ENCODE results near the gene ZNF764.
"Not testable (repeated sequence)": the region's sequence is repeated elsewhere in the genome, so short reads cannot be mapped to it uniquely, and the experiment has no call there.

The ZNF764 gene

DNA sequence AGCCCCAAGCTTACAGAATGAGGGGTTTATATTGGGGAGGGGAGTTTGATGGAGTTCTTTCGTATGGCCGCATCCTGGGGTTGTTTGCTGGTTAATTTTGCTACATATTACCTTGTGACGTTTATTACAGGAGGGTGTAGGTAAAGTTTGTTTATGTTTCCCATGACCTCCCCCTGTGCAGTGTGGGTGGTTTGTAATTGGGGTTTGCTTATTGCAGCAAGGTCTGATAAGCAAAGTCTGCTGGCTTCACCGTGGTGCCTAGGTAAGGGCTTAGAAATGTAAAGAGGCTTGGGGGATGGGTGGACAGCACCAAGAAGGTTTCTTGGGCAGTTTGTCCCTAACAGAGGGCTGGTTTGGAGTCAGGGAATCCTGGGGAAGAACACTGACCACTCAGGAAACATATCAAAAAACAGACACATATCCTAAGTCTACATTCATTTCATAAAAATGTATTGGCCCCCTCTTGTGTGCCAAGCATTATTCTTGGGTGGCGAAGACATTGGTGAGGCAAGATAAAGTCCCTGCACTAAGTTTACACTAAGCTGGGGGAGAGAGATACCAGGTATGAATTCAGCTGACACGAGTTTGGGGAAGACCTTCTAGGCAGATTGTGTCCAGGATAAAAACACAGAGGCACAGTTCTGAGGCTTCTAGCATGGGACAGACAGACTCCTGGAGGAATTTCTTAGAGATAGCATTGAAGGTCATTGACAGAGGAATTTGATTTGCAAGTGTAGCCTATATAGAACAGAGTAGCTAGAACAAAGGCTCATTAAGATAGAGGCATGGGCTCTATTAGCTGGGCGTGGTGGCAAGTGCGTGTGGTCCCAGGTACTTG, 9.5 kb downstream of the ZNF764 start:
- CTCF ChIA-PET = interaction anchor here (1.1 to 2.3 kb wide), 3 partner anchors 8 to 82 kb away, joined by 3 to 17 read pairs (median 3); no protein-coding TSS in a partner anchor
- TF ChIP-seq CTCF (IDR thresholded peaks at IDR 0.05; ENCODE audit: insufficient read depth, low read length, missing control alignments) = no peak
- no peak for DNase-seq (ENCODE audit: low read depth, low spot score)
- H3K4me3 ChIP-seq (ENCODE audit: low read depth, low read length) = no peak overlapping the region
- POLR2A ChIA-PET = no interaction called here

- TF ChIP-seq CTCF (IDR thresholded peaks at IDR 0.05; ENCODE audit: insufficient read depth, low read length, missing control alignments) = no peak
- no peak for DNase-seq (ENCODE audit: low read depth, low spot score)
- CTCF ChIA-PET = interaction anchor here (1.6 to 1.7 kb wide), 2 partner anchors 9 to 11 kb away, joined by 4 to 6 read pairs; partner anchors contain the start of gene ZNF747
Observed at GRCh38 chr16:30546115-30546514, 12.1 kb downstream of the ZNF764 start.

GRCh38 chr16:30543067-30543466, 15.1 kb downstream of the ZNF764 start:
- H3K4me3 ChIP-seq (ENCODE audit: low read depth, low read length) = no peak overlapping the region
- TF ChIP-seq CTCF (IDR thresholded peaks at IDR 0.05; ENCODE audit: insufficient read depth, low read length, missing control alignments) = no peak
- DNase-seq (ENCODE audit: low read depth, low spot score) = no peak
- CTCF ChIA-PET = interaction anchor here (1.8 kb wide), 1 partner anchor 7 kb away, joined by 8 read pairs; no protein-coding TSS in a partner anchor
- POLR2A ChIA-PET = no interaction called here

More at GRCh38 chr16:30546115-30546514, 12.1 kb downstream of the ZNF764 start:
- H3K4me3 ChIP-seq (ENCODE audit: low read depth, low read length) = no peak overlapping the region
- POLR2A ChIA-PET = no interaction called here

DNA sequence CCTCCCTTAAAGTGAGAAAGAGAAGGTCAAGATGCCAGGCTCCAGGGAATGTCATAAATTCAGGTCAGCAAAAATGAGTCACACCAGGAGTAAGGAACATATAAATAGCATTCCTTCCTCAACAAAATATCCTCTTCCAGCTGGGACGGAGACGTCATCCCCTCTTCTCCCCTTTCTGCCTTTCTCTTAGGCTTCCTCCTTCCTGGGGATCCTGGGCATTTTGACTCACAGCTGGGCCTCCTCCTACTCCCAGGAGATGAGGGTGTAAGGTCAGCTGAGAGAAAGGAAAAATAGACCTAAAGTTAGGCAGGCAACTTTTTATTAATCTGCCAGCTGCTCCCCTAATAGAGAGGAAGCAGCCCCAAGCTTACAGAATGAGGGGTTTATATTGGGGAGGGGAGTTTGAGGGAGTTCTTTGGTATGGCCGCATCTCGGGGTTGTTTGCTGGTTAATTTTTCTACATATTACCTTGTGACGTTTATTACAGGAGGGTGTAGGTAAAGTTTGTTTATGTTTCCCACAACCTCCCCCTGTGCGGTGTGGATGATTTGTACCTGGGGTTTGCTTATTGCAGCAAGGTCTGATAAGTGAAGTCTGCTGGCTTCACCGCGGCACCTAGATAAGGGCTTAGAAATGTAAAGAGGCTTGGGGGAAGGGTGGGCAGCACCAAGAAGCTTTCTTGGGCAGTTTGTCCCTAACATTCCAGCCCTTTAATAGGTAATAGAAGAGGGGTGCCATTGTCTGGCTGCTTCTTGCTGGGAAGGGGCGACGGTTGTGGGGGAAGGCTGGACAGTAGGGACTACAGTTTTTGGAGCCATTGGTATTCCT, 16.5 kb downstream of the ZNF764 start:
- no peak for DNase-seq (ENCODE audit: low read depth, low spot score)
- H3K4me3 ChIP-seq (ENCODE audit: low read depth, low read length) = no peak overlapping the region
- ChIA-PET CTCF (interaction anchor here (0.8 to 1.8 kb wide), 4 partner anchors 15 to 94 kb away, joined by 3 to 7 read pairs (median 4); no protein-coding TSS in a partner anchor), POLR2A (interaction anchor here (0.6 kb wide), 1 partner anchor 12 kb away, joined by 3 read pairs; no protein-coding TSS in a partner anchor)
- no peak for TF ChIP-seq CTCF (IDR thresholded peaks at IDR 0.05; ENCODE audit: insufficient read depth, low read length, missing control alignments)

GRCh38 chr16:30540916-30541464, 17.2 kb downstream of the ZNF764 start:
- DNase-seq (ENCODE audit: low read depth, low spot score); H3K4me3 ChIP-seq (ENCODE audit: low read depth, low read length): not testable (repeated sequence)
- ChIA-PET POLR2A (interaction anchor here (0.6 kb wide), 1 partner anchor 12 kb away, joined by 3 read pairs; no protein-coding TSS in a partner anchor), CTCF (interaction anchor here (1.1 to 1.8 kb wide), 6 partner anchors 9 to 131 kb away, joined by 3 to 7 read pairs (median 4); no protein-coding TSS in a partner anchor)

- H3K4me3 ChIP-seq (ENCODE audit: low read depth, low read length); POLR2A ChIA-PET; DNase-seq (ENCODE audit: low read depth, low spot score): not testable (repeated sequence)
- CTCF ChIA-PET = interaction anchor here (1.1 to 1.8 kb wide), 5 partner anchors 10 to 130 kb away, joined by 3 to 5 read pairs (median 3); no protein-coding TSS in a partner anchor
Observed at GRCh38 chr16:30539986-30540526, 18.1 kb downstream of the ZNF764 start.
